K562 (cell line): ENCODE measurements around the gene ZNF200. TPM values are rescaled to one million over a fixed set of nuclear protein-coding genes. Genes with fewer than 3 reads are reported as not detected.

Source experiments
- CC2D1A ChIP-seq: fragments of 450-650 bp; IDR thresholded peaks from 2 replicates; pipeline ENCODE4 v1.6.1; 2017; ENCODE audit warnings: mild to moderate bottlenecking
- CEBPG ChIP-seq, 3 experiments: fragments of 200-800 bp in 1 of 3; sonication (Bioruptor generic) in 1 of 3; sonication (generic) in 1 of 3; formaldehyde crosslinking in 1 of 3; IDR thresholded peaks in 2 of 3; conservative IDR thresholded peaks in 1 of 3; 2 replicates each; pipeline versions ENCODE4 v1.6.1 to v1.8.0; 2016 to 2022; ENCODE audit warnings: missing compliant biosample characterization in 2 of 3, missing genetic modification characterization in 2 of 3, mild to moderate bottlenecking in 1 of 3, missing genetic modification reagents in 1 of 3
- DDX20 ChIP-seq: fragments of 450-650 bp; IDR thresholded peaks from 2 replicates; pipeline ENCODE4 v1.6.1; 2016; ENCODE audit warnings: missing genetic modification characterization, low read depth, mild to moderate bottlenecking, missing compliant biosample characterization, moderate library complexity
- ETS2 ChIP-seq: IDR thresholded peaks from 2 replicates; pipeline ENCODE4 v1.6.1; 2016; ENCODE audit warnings: borderline replicate concordance, missing genetic modification characterization, mild to moderate bottlenecking, moderate library complexity, missing compliant biosample characterization; ENCODE audit not compliant: poor library complexity, severe bottlenecking
- HNRNPUL1 ChIP-seq: fragments of 200-400 bp; formaldehyde crosslinking; IDR thresholded peaks from 2 replicates; pipeline ENCODE4 v1.6.1; 2017; ENCODE audit warnings: low read length
- IFI16 ChIP-seq: fragments of 250-450 bp; sonication (Bioruptor Pico); IDR thresholded peaks from 2 replicates; pipeline ENCODE4 v2.1.2; 2022; ENCODE audit warnings: mild to moderate bottlenecking, inconsistent platforms
- JUN ChIP-seq, 2 experiments: sonication (generic) in 1 of 2; formaldehyde crosslinking in 1 of 2; IDR thresholded peaks; 2 replicates each; pipeline versions ENCODE4 v1.6.1 to v1.8.0; 2012 to 2022; ENCODE audit warnings: borderline replicate concordance in 2 of 2, mild to moderate bottlenecking in 2 of 2, improper control_type of control experiment in 1 of 2, low read depth in 1 of 2, low read length in 1 of 2, missing genetic modification reagents in 1 of 2
- KLF6 ChIP-seq: fragments of 250-450 bp; sonication (Bioruptor Pico); IDR thresholded peaks from 2 replicates; pipeline ENCODE4 v1.4.0; 2020; ENCODE audit warnings: mild to moderate bottlenecking, moderate library complexity, borderline replicate concordance
- NFYB ChIP-seq: IDR thresholded peaks from 2 replicates; pipeline ENCODE4 v1.6.1; 2011; ENCODE audit warnings: mild to moderate bottlenecking, moderate library complexity; ENCODE audit not compliant: insufficient read length; ENCODE audit errors: extremely low read depth
- POLR3G ChIP-seq: IDR thresholded peaks from 2 replicates; pipeline ENCODE4 v1.6.1; 2011; ENCODE audit not compliant: insufficient read length, insufficient replicate concordance; ENCODE audit errors: extremely low read depth
- RAD51 ChIP-seq: fragments of 450-650 bp; IDR thresholded peaks from 2 replicates; pipeline ENCODE4 v1.7.1; 2016; ENCODE audit warnings: low read depth, mild to moderate bottlenecking, borderline replicate concordance
- RBFOX2 ChIP-seq: fragments of 200-400 bp; formaldehyde crosslinking; IDR thresholded peaks from 2 replicates; pipeline ENCODE4 v1.6.1; 2017; ENCODE audit warnings: low read depth, mild to moderate bottlenecking, low read length, moderate library complexity
- RBM39 ChIP-seq: fragments of 200-400 bp; formaldehyde crosslinking; optimal IDR thresholded peaks from 2 replicates; pipeline ENCODE3; 2018; ENCODE audit warnings: low read depth, low read length
- RNF2 ChIP-seq: sonication (generic); IDR thresholded peaks from 2 replicates; pipeline ENCODE4 v1.6.1; 2016
- RUNX1 ChIP-seq: sonication (generic); IDR thresholded peaks from 2 replicates; pipeline ENCODE4 v1.6.1; 2016; ENCODE audit warnings: antibody characterized with exemption, low read depth
- XRCC5 ChIP-seq: fragments of 200-400 bp; formaldehyde crosslinking; IDR thresholded peaks from 2 replicates; pipeline ENCODE4 v1.6.1; 2017; ENCODE audit warnings: low read depth, mild to moderate bottlenecking, low read length
- ZBED1 ChIP-seq: IDR thresholded peaks from 2 replicates; pipeline ENCODE4 v1.6.1; 2014
- ZNF197 ChIP-seq: fragments of 200-800 bp; sonication (Bioruptor generic); IDR thresholded peaks from 2 replicates; pipeline ENCODE4 v1.6.1; 2016; ENCODE audit warnings: low read depth, missing genetic modification characterization, missing compliant biosample characterization
- polyA plus RNA-seq, 8 experiments: library from polyadenylated mRNA; depleted of rRNA in 4 of 8; stranded (reverse) in 5 of 8; unstranded in 3 of 8; fragments of >200 nt; fragmentation: Nextera tagmentation in 2 of 8; fragmentation: Illumina TruSeq in 1 of 8; extraction: Ambion mirVana in 2 of 8; extraction: Trizol in 1 of 8; gene quantifications; 2 replicates each; pipeline versions ENCODE4 v1.2.1 to v1.2.3, GENCODE V29; 2011 to 2014; ENCODE audit warnings: inconsistent platforms in 1 of 8, missing spikeins in 1 of 8
- total RNA-seq, 7 experiments: library from RNA; depleted of rRNA in 6 of 7; stranded (reverse); fragments of >200 nt in 6 of 7; fragmentation: Illumina TruSeq in 2 of 7; extraction: Trizol in 2 of 7; gene quantifications; 2 replicates each; pipeline versions ENCODE4 v1.2.1 to v1.2.3, GENCODE V29; 2011 to 2021; ENCODE audit warnings: low replicate concordance in 1 of 7
- TF ChIP-seq, protein P1 (sequence below): sonication (generic); formaldehyde crosslinking; IDR thresholded peaks from 2 replicates; pipeline ENCODE4 v1.8.0; 2022; ENCODE audit warnings: missing genetic modification reagents, mild to moderate bottlenecking, borderline replicate concordance
- TF ChIP-seq, protein P2 (sequence below): fragments of 450-650 bp; formaldehyde crosslinking; IDR thresholded peaks from 2 replicates; pipeline ENCODE4 v1.4.0; 2020; ENCODE audit warnings: mild to moderate bottlenecking, mixed read lengths
- TF ChIP-seq, protein P3 (sequence below): fragments of 450-650 bp; formaldehyde crosslinking; IDR thresholded peaks from 2 replicates; pipeline ENCODE4 v1.4.0; 2020; ENCODE audit warnings: mild to moderate bottlenecking, moderate library complexity

The ZNF200 gene
- total and polyA plus RNA-seq, 9 of the 15 experiments (the other 6 are each of a cell fraction or from before 2014, with no cell fraction given) = 4.8 to 14.5 (median 9.2) TPM

DNA sequence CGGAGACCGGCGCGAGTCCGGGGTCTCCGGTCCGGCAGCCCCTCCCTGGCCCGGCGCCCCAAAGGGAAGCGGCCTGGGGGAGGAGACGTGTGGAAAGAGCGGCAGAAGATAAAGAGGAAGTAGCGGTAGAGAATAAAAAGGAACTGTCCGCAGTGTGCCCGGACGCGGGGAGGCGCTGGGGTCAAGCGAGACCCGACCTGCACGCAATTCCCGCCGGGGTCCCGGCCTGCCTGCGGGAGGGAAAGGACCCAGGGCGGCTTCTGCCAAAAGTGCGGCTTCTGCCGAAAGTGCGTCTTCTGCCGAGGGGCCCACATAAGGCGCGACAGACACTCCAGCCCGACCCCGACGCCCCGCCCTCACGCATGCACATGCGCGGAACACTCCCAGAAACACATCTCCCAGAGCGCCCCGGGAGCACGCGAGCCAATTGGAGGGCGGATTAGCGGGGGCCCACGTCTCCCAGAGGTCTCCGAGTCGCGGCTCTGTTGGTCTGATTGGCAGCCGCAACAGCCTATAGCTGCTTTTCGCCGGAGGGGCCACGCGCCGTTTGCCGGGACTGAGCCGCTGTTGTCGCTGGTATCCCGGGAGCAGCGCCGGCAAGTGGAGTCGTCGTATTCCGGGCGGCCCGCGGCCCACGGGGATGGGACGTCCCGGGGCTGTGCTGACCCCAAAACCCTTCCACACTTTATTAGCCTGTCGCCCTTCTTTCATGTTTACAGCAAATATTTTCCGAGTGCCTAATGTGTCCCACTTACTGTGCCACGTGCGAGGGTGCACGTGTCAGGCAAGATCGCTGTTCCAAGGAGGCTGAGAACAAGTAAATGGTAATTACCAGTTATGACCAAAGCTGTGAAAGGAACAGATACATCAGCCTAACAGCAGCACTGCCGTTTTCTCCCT, 29.4 kb upstream of the ZNF200 start (continued):
- peak; percentile 17; the same call in 1 of the 2 replicates for TF ChIP-seq CEBPG (CRISPR knock-in tag; IDR thresholded peaks at IDR 0.05)
- TF ChIP-seq CEBPG (tag; conservative IDR thresholded peaks at IDR 0.05 in 1 of 2, IDR thresholded peaks at IDR 0.05 in 1 of 2) = no peak
- 0 out of 2 replicates have a peak, but pooled peaks have one; percentile 42 for TF ChIP-seq RAD51
- TF ChIP-seq, protein P1, sequence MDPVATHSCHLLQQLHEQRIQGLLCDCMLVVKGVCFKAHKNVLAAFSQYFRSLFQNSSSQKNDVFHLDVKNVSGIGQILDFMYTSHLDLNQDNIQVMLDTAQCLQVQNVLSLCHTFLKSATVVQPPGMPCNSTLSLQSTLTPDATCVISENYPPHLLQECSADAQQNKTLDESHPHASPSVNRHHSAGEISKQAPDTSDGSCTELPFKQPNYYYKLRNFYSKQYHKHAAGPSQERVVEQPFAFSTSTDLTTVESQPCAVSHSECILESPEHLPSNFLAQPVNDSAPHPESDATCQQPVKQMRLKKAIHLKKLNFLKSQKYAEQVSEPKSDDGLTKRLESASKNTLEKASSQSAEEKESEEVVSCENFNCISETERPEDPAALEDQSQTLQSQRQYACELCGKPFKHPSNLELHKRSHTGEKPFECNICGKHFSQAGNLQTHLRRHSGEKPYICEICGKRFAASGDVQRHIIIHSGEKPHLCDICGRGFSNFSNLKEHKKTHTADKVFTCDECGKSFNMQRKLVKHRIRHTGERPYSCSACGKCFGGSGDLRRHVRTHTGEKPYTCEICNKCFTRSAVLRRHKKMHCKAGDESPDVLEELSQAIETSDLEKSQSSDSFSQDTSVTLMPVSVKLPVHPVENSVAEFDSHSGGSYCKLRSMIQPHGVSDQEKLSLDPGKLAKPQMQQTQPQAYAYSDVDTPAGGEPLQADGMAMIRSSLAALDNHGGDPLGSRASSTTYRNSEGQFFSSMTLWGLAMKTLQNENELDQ (CRISPR knock-in tag) = peak; percentile 98
- no peak; the same call in 1 of the 2 replicates for TF ChIP-seq XRCC5
- no peak for TF ChIP-seq RBM39
- no peak; the same call in 1 of the 2 replicates for TF ChIP-seq JUN (IDR thresholded peaks at IDR 0.05; ENCODE audit: borderline replicate concordance, low read depth, low read length)
- TF ChIP-seq JUN (CRISPR knock-in tag; IDR thresholded peaks at IDR 0.05; ENCODE audit: borderline replicate concordance) = 0 out of 2 replicates have a peak, but pooled peaks have one; percentile 47
- peak; percentile 24; the same call in 1 of the 2 replicates for TF ChIP-seq CC2D1A
- no peak for TF ChIP-seq ZNF197
- TF ChIP-seq ETS2 (tag) = no peak
- TF ChIP-seq, protein P2, sequence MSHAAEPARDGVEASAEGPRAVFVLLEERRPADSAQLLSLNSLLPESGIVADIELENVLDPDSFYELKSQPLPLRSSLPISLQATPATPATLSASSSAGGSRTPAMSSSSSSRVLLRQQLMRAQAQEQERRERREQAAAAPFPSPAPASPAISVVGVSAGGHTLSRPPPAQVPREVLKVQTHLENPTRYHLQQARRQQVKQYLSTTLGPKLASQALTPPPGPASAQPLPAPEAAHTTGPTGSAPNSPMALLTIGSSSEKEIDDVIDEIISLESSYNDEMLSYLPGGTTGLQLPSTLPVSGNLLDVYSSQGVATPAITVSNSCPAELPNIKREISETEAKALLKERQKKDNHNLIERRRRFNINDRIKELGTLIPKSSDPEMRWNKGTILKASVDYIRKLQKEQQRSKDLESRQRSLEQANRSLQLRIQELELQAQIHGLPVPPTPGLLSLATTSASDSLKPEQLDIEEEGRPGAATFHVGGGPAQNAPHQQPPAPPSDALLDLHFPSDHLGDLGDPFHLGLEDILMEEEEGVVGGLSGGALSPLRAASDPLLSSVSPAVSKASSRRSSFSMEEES (CRISPR knock-in tag) = no peak
- no peak for TF ChIP-seq HNRNPUL1
- TF ChIP-seq IFI16 (CRISPR knock-in tag) = no peak
- TF ChIP-seq NFYB = peak; percentile 99
- TF ChIP-seq, protein P3, sequence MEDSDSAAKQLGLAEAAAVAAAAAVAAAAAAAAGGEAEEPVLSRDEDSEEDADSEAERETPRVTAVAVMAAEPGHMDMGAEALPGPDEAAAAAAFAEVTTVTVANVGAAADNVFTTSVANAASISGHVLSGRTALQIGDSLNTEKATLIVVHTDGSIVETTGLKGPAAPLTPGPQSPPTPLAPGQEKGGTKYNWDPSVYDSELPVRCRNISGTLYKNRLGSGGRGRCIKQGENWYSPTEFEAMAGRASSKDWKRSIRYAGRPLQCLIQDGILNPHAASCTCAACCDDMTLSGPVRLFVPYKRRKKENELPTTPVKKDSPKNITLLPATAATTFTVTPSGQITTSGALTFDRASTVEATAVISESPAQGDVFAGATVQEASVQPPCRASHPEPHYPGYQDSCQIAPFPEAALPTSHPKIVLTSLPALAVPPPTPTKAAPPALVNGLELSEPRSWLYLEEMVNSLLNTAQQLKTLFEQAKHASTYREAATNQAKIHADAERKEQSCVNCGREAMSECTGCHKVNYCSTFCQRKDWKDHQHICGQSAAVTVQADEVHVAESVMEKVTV = 0 out of 2 replicates have a peak, but pooled peaks have one; percentile 3
- TF ChIP-seq ZBED1 = no peak
- no peak for TF ChIP-seq DDX20 (tag)
- no peak for TF ChIP-seq RUNX1
- TF ChIP-seq KLF6 (CRISPR knock-in tag) = peak; percentile 43; the same call in 1 of the 2 replicates
- peak; percentile 90 for TF ChIP-seq RBFOX2
- peak; percentile 85 for TF ChIP-seq RNF2
- no peak for TF ChIP-seq POLR3G
